Measurements from ENCODE around the gene SENP5. TPM values are rescaled to one million over a fixed set of nuclear protein-coding genes. Genes with fewer than 3 reads are reported as not detected.

The SENP5 gene
- total RNA-seq, 1 experiment from 2014 or later: 33.6 TPM

DNA sequence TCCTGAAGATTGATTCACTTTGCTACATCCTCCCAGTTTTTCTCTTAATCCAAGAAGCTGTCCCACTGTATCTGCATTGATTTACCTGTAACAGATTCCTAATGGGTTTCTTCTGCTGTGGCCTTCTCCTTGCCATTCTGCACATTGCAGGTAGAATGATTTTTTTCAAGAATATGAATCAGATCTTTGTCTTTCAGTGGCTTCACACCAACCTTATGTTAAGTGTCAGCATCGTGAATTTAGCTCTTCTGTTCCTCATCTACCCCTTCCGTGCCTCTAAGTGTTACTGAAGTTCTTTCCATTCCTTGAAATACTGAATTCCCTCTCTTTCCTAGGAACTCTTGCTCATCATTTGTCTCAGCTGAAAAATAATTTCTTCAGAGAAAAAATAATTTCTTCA, 7.5 kb downstream of the SENP5 start:
- Mint-ChIP-seq H3K4me3 (ENCODE audit: unreplicated experiment) (no peak overlapping the region), H3K36me3 (ENCODE audit: insufficient read depth, unreplicated experiment) (peaks cover 39% of the 10 kb centered on the region), H3K27me3 (ENCODE audit: insufficient read depth, unreplicated experiment) (no peaks in the 10 kb centered on the region), H3K9me3 (ENCODE audit: unreplicated experiment) (no peaks in the 10 kb centered on the region), H3K4me1 (ENCODE audit: low read depth, unreplicated experiment) (peaks cover 26% of the 10 kb centered on the region), H3K27ac (ENCODE audit: unreplicated experiment) (peak overlapping the region; percentile 82)
- TF ChIP-seq, protein P1, sequence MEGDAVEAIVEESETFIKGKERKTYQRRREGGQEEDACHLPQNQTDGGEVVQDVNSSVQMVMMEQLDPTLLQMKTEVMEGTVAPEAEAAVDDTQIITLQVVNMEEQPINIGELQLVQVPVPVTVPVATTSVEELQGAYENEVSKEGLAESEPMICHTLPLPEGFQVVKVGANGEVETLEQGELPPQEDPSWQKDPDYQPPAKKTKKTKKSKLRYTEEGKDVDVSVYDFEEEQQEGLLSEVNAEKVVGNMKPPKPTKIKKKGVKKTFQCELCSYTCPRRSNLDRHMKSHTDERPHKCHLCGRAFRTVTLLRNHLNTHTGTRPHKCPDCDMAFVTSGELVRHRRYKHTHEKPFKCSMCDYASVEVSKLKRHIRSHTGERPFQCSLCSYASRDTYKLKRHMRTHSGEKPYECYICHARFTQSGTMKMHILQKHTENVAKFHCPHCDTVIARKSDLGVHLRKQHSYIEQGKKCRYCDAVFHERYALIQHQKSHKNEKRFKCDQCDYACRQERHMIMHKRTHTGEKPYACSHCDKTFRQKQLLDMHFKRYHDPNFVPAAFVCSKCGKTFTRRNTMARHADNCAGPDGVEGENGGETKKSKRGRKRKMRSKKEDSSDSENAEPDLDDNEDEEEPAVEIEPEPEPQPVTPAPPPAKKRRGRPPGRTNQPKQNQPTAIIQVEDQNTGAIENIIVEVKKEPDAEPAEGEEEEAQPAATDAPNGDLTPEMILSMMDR (IDR thresholded peaks at IDR 0.05; ENCODE audit: insufficient read depth in 1 of 2, low read depth in 1 of 2, low read length in 1 of 2, severe bottlenecking in 1 of 2, unreplicated experiment in 1 of 2): no peak
- H3K27me3 ChIP-seq (replicated peaks; ENCODE audit: control insufficient read depth, insufficient read depth, low read length): no peaks in the 10 kb centered on the region
- ChIA-PET POLR2A (interaction anchor here (1.1 to 1.2 kb wide), 2 partner anchors 67 to 135 kb away, joined by 4 to 5 read pairs; partner anchors contain the start of gene NCBP2), CTCF (interaction anchor here (0.6 kb wide), 1 partner anchor 423 kb away, joined by 4 read pairs; no protein-coding TSS in a partner anchor)
- no peaks in the 10 kb centered on the region for H3K36me3 ChIP-seq (ENCODE audit: control insufficient read depth, insufficient read depth, low read length)
- no TSS peak for BruUV-seq (replicated peaks)
- DNase-seq: no peak
- H3K4me3 ChIP-seq (ENCODE audit: low read depth, low read length): no peak overlapping the region
- intact Hi-C loops (cut with micrococcal nuclease; ENCODE audit: unreplicated experiment): no loop called here
- H3K4me1 ChIP-seq: peaks cover 16% of the 10 kb centered on the region
- H3K9me3 ChIP-seq: no peaks in the 10 kb centered on the region

DNA sequence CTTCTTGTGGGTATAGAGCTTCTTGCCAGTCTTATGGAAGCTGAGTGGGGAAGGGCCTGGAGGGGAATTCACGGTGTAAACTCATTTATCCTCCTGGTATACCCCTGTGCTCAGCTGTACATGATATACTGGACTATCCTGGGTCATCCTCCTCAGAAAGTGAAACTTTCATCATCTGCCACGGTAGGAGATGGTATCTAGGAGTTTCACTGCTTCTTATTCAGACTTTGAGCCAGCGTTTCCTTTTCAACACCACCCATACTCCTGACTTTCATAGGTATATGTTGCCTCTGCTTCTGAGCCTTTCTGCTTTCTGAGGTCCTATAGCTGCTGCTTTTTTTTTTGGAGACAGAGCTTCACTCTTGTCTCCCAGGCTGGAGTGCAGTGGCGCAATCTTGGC, 15.6 kb downstream of the SENP5 start:
- CTCF ChIA-PET: no interaction called here
- intact Hi-C loops (cut with micrococcal nuclease; ENCODE audit: unreplicated experiment): no loop called here
- Mint-ChIP-seq H3K4me1 (ENCODE audit: low read depth, unreplicated experiment) (peaks cover 8% of the 10 kb centered on the region), H3K36me3 (ENCODE audit: insufficient read depth, unreplicated experiment) (peaks cover 42% of the 10 kb centered on the region), H3K9me3 (ENCODE audit: unreplicated experiment) (no peaks in the 10 kb centered on the region), H3K27me3 (ENCODE audit: insufficient read depth, unreplicated experiment) (no peaks in the 10 kb centered on the region), H3K4me3 (ENCODE audit: unreplicated experiment) (no peak overlapping the region), H3K27ac (ENCODE audit: unreplicated experiment) (peak overlapping the region; percentile 39)
- no TSS peak for BruUV-seq (replicated peaks)
- H3K36me3 ChIP-seq (ENCODE audit: control insufficient read depth, insufficient read depth, low read length): no peaks in the 10 kb centered on the region
- H3K9me3 ChIP-seq: no peaks in the 10 kb centered on the region
- no peak overlapping the region for H3K4me3 ChIP-seq (ENCODE audit: low read depth, low read length)
- H3K4me1 ChIP-seq: peaks cover 6% of the 10 kb centered on the region
- H3K27me3 ChIP-seq (replicated peaks; ENCODE audit: control insufficient read depth, insufficient read depth, low read length): no peaks in the 10 kb centered on the region
- TF ChIP-seq, protein P1 (IDR thresholded peaks at IDR 0.05; ENCODE audit: insufficient read depth in 1 of 2, low read depth in 1 of 2, low read length in 1 of 2, severe bottlenecking in 1 of 2, unreplicated experiment in 1 of 2): no peak
- no peak for DNase-seq
- POLR2A ChIA-PET: no interaction called here

DNA sequence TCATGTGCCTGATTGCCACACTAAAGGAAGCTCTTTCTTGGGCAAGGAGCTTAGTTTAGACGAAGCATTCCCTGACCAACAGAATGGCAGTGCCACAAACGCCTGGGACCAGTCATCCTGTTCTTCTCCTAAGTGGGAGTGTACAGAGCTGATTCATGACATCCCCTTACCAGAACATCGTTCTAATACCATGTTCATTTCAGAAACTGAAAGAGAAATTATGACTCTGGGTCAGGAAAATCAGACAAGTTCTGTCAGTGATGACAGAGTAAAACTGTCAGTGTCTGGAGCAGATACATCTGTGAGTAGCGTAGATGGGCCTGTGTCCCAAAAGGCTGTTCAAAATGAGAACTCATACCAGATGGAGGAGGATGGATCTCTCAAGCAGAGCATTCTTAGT, 18.4 kb downstream of the SENP5 start:
- TF ChIP-seq, protein P1 (IDR thresholded peaks at IDR 0.05; ENCODE audit: insufficient read depth in 1 of 2, low read depth in 1 of 2, low read length in 1 of 2, severe bottlenecking in 1 of 2, unreplicated experiment in 1 of 2): no peak
- POLR2A ChIA-PET: interaction anchor here (1.3 kb wide), 1 partner anchor 18 kb away, joined by 3 read pairs; the partner anchor contains the start of gene SENP5
- no peak for DNase-seq
- intact Hi-C loops (cut with micrococcal nuclease; ENCODE audit: unreplicated experiment): no loop called here
- Histone ChIP-seq H3K36me3 (ENCODE audit: control insufficient read depth, insufficient read depth, low read length) (no peaks in the 10 kb centered on the region), H3K9me3 (no peaks in the 10 kb centered on the region), H3K4me3 (ENCODE audit: low read depth, low read length) (no peak overlapping the region), H3K27me3 (replicated peaks; ENCODE audit: control insufficient read depth, insufficient read depth, low read length) (no peaks in the 10 kb centered on the region), H3K4me1 (no peaks in the 10 kb centered on the region)
- no peak overlapping the region for H3K4me3 Mint-ChIP-seq (ENCODE audit: unreplicated experiment)
- H3K9me3 Mint-ChIP-seq (ENCODE audit: unreplicated experiment): no peaks in the 10 kb centered on the region
- H3K36me3 Mint-ChIP-seq (ENCODE audit: insufficient read depth, unreplicated experiment): peaks cover 40% of the 10 kb centered on the region
- H3K27ac Mint-ChIP-seq (ENCODE audit: unreplicated experiment): no peak overlapping the region
- CTCF ChIA-PET: no interaction called here
- H3K27me3 Mint-ChIP-seq (ENCODE audit: insufficient read depth, unreplicated experiment): no peaks in the 10 kb centered on the region
- no peaks in the 10 kb centered on the region for H3K4me1 Mint-ChIP-seq (ENCODE audit: low read depth, unreplicated experiment)
- no TSS peak for BruUV-seq (replicated peaks)
